IPS-NIHi7 (cell line): ENCODE results near the gene KRT32.

Source experiments
- DNase-seq: peaks from one replicate; pipeline ENCODE4 v3.0.0; 2012; ENCODE audit warnings: mixed read lengths; ENCODE audit errors: extremely low spot score

KRT32 gene

DNA sequence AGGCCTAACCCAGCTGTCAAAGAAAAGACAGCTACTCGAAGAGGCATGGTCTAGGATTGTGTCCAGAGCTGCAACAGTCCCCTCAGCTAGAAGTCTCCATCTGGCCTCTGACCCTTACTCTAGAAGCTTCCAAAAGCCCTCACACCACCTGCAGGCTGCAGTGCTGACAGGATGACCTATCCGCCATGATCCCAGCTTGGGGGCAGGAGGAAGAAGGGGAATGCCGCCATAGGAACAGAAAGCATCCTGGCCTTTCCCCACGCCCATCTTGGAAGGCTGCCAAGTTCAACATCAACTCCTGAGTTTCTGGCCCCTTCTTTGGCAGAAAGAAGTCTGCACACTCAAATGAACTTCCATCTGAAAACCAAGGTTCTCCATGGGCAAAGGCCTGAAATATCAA is 25.6 kb upstream of the KRT32 start:
- no peak for DNase-seq

GRCh38 chr17:41492351-41492750 is 25.2 kb upstream of the KRT32 start:
- DNase-seq = no peak

GRCh38 chr17:41491476-41491875 is 24.3 kb upstream of the KRT32 start:
- DNase-seq = no peak

DNA sequence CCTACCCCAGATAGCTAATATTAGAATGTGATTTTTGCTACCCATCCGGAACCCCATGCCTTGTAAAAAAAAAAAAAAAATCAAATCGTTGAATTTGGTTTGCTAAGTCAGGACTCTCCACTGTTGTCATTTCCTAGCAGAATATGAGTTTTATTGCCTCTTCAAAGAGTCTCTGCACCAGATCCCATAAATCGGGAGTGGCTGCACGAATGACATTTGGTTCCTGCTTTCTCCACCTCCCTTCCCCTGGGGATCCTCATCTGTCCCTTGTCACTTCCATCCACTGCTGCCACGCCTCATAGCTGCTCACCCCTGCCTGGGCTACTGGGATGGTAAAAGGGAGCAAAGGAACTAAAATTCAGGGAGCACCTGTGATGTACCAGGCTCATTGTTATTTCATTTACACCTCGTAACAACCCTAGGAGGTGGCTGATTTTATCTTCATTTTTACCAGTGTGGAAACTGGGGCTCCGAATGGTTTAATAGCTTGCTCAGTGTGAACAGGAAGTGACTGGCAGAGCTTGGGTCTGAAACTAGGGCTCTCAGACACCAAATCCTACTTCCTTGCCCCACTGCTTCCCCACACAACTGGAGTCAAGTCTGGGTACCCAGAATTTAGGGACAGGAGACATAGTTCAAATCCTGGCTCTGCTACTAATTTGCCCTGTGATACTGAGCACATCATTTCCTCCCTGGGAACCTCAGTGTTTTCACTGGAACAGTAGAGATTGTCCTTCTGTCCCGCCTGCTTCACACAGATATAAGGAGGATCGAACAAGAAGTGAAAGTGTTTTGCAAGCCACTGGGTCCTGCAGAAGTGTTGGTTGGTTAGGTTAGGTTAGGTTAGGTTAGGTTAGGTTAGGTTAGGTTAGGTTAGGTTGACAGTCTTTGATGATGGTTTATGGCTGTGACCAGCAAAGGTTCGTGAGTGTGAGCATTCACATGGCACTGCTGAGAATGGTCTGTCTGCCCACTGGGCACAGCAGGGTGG is 23.1 kb upstream of the KRT32 start:
- DNase-seq = no peak

- no peak for DNase-seq
These were observed 22.3 kb upstream of the KRT32 start, which contains the start of gene KRT36 for GRCh38 chr17:41489531-41489930. Gene KRT36 (minus strand): TSS chr17:41489910. CDS start chr17:41489864, 46 bp downstream.

- peak; percentile 87 for DNase-seq
These were observed 19.8 kb upstream of the KRT32 start for GRCh38 chr17:41486809-41487530.

DNA sequence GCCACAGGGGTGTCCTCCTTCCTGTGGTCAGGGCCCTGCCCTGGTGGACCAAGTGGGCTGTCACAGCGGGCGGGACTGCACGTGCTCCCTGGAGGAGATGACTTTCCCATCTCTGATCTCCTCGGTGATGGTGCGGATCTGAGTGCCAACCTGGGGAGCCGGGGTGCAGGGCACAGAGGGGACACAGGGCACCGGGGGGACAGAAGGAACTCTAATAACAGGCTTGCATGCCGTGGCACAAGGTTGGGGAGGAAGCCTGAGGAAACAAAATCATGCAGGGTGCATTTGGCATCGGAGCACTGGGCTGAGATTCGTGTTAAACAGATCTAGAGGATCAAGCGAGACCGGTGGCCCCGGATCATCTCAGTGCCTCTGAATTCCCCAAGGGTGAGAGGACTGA is 19.1 kb upstream of the KRT32 start:
- no peak for DNase-seq

DNA sequence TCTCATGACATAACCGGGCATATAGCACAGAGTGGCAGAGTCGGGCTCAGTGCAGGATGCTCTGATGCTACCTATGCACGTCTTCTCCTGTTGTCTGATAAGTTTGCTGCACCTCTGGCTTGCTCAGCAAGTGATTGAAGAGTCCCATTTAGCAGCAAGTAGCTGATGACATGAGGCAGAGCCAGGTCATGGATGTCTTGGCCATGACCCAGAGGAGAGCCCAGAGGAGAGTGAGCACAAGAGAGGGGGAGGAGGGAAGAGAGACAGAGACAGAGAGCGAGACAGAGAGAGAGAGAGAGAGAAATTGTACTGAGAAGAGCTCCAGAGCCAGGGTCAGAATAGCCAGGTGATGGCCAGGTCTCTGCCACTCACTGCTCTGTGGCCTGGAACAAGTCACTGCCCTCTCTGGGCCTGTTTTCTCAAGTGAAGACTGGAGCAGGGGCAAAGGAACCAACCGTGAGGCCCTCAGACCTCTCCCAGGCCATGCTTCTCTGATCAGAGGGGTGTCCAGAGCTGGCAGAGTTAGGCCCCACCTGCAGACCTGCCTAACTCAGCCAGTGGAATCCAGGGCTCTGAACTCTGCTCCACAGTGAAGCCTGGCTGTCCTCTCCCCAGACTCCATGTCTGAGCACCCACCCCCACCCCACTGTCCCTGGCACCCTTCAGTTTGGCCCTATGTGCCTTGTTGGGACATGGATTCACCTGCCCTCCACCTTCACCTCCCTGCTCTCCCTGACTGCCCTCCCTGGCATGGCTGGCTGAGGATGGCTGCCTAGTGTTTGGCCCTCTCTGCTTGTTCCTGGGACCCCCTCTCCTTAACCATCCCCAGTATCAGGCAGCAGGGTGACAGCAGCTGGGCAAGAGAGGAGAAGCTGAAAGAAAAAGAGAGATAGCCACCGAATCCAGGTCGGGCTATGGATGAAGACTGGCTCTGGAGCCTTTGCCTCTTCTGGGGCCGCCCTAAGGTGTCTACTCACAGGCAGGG is 18.0 kb upstream of the KRT32 start:
- no peak for DNase-seq

DNA sequence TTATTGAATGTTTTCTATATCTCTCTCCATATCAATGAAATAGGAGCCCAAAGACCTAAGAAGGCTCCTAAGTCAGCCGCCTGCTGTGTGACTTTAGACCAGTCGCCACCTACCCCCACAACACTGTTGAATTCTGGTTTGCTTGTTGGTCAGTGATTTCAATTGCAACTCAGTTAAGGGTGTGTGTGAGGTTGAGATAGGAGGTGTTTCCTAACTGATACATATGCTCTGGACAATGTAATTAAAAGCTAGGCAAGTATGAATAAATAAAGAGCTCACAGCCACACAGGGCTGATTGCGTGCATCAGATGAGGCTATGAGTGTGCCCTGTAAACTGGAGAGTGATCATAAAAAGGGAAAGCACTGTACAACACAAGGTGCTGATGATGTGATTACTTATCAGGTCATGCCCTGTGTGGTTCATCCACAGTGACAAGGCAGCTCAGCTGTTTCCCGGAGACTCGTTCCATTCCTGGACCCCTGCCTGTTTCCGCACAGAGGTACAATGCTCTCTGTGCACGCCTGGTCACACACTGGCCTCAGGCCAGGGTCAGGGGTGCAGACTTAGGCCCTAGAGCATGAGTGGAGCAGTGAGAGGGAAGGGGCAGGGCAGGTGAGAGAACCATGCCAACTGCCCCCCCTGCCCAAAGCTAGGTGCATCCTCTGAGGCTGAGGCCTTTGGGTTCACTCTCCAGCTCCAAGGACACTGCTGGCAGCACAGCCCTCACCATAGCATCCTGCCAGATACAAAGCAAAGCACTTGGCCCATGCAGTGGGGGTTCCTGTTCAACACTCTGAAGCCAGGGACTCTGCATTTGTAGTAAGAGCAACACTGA is 17.0 kb upstream of the KRT32 start:
- DNase-seq = no peak

GRCh38 chr17:41483531-41483930 is 16.3 kb upstream of the KRT32 start:
- DNase-seq = peak; percentile 39

DNA sequence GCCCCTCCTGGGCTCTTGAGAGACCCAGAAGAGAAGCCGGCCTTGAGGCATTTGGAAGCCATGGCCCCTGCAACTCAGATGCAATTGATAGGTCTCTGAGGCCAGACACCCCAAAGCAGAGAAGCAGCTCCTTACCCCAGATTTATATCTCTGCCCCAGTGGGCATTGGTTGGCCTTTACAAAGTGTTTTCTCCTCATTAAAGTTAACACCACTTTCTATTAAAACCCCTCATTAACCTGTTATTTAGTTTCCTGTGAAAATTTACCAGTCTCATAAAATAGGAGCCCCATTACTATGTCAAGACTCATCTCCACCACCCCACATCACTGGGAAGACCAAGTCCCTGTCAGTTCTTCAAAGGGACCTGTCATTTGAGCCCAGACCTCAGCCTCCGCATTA is 13.8 kb upstream of the KRT32 start, which contains the start of gene KRT35:
TSS of gene KRT35 (minus strand) at position 116 of the 400 bp plus-strand sequence. CDS start at position 62, 54 bp downstream.
- DNase-seq = no peak

DNA sequence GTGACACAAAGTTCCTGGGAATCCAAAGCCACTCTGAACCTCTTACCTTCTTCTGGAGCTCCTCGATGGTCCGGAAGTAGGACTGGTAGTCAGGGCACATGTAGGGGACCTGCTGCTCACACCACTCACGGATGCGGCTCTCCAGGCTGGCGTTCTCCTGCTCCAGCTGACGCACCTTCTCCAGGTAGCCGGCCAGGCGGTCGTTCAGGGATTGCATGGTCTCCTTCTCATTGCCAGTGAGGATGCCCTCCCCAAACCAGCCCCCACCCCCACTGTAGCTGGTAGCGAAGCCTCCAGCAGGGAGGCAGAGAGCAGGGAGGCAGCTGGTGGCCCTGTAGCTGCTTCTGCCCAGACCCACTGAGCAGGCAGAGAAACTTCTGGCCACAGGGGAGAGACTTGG is 13.4 kb upstream of the KRT32 start:
- DNase-seq = no peak

- no peak for DNase-seq
These were observed 12.9 kb upstream of the KRT32 start for GRCh38 chr17:41480136-41480535.

DNA sequence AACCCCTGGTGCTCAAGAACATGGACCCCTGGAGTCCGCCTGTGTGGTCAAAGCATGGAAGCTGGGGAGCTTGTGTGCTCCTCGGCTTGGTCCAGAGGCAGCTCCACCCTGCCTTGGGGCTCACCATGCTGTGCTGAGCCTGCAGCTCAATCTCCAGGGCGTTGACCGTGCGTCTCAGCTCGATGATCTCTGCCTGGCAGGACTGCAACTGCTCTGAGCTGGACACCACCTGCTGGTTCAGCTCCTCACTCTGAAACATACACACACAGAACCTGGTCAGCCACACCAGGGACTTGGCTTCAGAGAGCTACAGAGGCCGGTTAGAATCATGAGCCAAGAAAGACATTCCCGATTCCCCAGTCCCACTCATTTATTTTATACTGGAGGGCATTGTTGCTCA is 11.1 kb upstream of the KRT32 start:
- DNase-seq = no peak

DNA sequence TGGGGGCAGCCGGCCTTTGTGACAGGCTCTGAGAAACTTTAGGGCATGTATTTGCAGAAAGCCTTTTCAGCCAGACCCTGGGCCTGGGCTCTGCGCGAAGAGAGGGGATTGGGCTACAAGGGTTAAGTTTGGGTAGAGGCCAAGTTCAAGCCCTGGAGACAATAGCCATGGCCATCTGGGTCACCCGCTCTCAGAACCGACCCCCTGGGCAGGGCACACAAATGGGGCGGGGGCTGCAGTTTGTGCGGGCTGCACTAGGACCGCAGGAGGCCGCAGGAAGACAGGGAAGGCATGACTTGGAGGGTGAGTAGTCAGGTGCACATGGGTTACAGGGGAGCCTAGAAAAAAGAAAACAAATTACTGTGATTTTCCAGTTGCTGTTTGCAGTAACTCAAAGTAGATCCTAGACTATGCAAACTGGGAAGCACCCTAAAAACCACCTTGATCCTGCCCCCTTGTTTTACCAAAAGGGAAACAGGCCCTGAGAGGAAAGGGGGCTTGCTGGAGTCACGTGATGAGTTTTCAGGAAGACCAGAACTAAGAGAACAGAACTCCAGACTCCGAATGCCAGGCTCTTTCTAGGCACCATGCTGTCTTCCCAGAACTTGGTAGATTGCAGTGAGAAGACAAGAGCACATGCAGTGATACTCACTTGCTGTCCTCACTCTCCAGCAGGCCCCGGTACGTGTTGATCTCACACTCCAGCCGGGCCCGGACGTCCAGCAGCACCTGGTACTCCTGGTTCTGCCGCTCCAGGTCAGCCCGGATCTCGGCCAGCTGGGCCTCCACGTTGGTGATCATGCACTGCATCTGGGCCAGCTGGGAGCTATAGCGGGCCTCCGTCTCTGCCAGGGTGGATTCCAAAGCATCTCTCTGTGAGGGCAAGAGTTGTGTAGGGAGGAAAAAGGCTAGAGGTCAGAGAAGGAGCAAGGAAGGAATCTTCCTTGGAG is 10.0 kb upstream of the KRT32 start:
- DNase-seq = no peak

- no peak for DNase-seq
These were observed 8.2 kb upstream of the KRT32 start for GRCh38 chr17:41475421-41475820.

DNA sequence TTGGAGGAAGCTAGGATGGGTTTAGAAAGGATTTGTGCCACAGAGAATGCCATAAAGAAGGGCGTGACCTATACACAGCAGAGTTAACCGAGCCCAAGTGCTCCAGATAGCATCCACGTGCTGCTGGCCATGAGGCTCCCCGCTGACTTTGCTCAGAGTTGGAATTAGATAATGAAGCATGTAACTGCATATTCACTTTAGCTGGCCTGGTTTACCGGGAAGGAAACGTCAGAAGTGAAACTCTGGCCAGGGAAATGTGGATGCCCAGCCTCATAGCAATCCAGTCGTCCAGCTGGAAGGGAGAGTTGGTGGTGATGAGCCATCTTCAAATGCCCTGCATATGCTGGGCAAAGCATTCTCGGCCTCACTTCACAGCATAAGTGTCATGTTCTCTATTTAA is 7.7 kb upstream of the KRT32 start:
- DNase-seq = no peak

- DNase-seq = no peak
These were observed 1.2 kb upstream of the KRT32 start for GRCh38 chr17:41468346-41468745.

DNA sequence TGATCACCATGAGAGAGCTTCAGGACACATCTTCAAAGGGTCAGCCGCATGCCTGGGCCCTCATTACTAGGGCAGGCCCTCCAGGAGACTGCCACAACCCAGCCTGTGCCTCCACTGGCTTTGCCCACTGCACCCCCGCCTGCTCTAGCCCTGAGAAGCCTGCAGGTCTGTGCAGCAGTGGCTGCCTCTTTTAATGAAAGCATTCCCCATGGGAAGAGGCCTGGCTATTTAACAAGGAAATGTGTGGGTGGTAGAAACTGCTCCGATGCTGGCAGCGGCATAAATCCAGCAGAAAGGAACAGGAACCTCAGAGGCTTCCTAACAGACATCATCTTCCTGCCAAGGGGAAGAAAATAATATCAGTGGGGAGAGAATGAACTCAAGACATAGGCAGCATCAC is 375 bp upstream of the KRT32 start:
- no peak for DNase-seq
